HG03575 (cell line): Measurements from ENCODE around the gene SULT1E1.

Experiments
- ATAC-seq: cut with Tn5 transposase; IDR thresholded peaks from one replicate; pipeline ENCODE4 v1.9.1; 2021; ENCODE audit not compliant: unreplicated experiment, insufficient number of reproducible peaks, low FRiP score; ENCODE audit errors: extremely low read depth

SULT1E1 gene

GRCh38 chr4:69818060-69818639, 41.8 kb downstream of the SULT1E1 start:
- ATAC-seq, result no peak

- no peak for ATAC-seq
These were observed 43.7 kb downstream of the SULT1E1 start for GRCh38 chr4:69816236-69816635.

GRCh38 chr4:69813628-69814027, 46.3 kb downstream of the SULT1E1 start:
- no peak for ATAC-seq

GRCh38 chr4:69811166-69811565, 48.8 kb downstream of the SULT1E1 start:
- no peak for ATAC-seq

GRCh38 chr4:69800599-69800998, 59.3 kb downstream of the SULT1E1 start:
- no peak for ATAC-seq

GRCh38 chr4:69799337-69799736, 60.6 kb downstream of the SULT1E1 start:
- ATAC-seq, result no peak

- no peak for ATAC-seq
These were observed 66.2 kb downstream of the SULT1E1 start for GRCh38 chr4:69793732-69794131.
